Neuronal stem cell (in vitro differentiated cells): ENCODE data around the gene HEMK1.
A peak's percentile ranks its signal among the peaks of the same experiment; 100 is the strongest.

Experiments
- DNase-seq: peaks from one replicate; pipeline ENCODE4 v3.0.0-alpha.2; 2013; ENCODE audit warnings: low spot score
- H2AFZ ChIP-seq: one replicate; pipeline ENCODE4 v1.6.1; 2013; ENCODE audit warnings: mild to moderate bottlenecking, low read length, inconsistent platforms
- H2AK5ac ChIP-seq: 2 replicates; pipeline ENCODE4 v1.6.1; 2013; ENCODE audit warnings: low read depth, mild to moderate bottlenecking, inconsistent platforms, low read length, moderate library complexity, mixed read lengths
- H2BK120ac ChIP-seq: 2 replicates; pipeline ENCODE4 v1.6.1; 2013; ENCODE audit warnings: low read depth, mild to moderate bottlenecking, inconsistent platforms, low read length, moderate library complexity, mixed read lengths
- H2BK12ac ChIP-seq: one replicate; pipeline ENCODE4 v1.6.1; 2013; ENCODE audit warnings: low read length, inconsistent platforms
- H2BK15ac ChIP-seq: 2 replicates; pipeline ENCODE4 v1.6.1; 2013; ENCODE audit warnings: mild to moderate bottlenecking, low read length, inconsistent platforms, mixed read lengths
- H2BK5ac ChIP-seq: one replicate; pipeline ENCODE4 v1.6.1; 2013; ENCODE audit warnings: inconsistent platforms, mild to moderate bottlenecking, low read length, moderate library complexity
- H3K14ac ChIP-seq: one replicate; pipeline ENCODE4 v1.6.1; 2013; ENCODE audit warnings: low read length, inconsistent platforms
- H3K18ac ChIP-seq: 2 replicates; pipeline ENCODE4 v1.6.1; 2013; ENCODE audit warnings: low read length, inconsistent platforms
- H3K23ac ChIP-seq: 2 replicates; pipeline ENCODE4 v1.6.1; 2013; ENCODE audit warnings: low read depth, mild to moderate bottlenecking, mixed read lengths, low read length, inconsistent platforms; ENCODE audit not compliant: poor library complexity
- H3K27ac ChIP-seq: replicated peaks from 3 replicates; pipeline ENCODE4 v1.5.1; 2013; ENCODE audit warnings: low read length, inconsistent platforms
- H3K27me3 ChIP-seq, 3 experiments: 2 replicates each; pipeline ENCODE4 v1.6.1; 2013; ENCODE audit warnings: low read length in 3 of 3, mild to moderate bottlenecking in 2 of 3, inconsistent platforms in 1 of 3, low read depth in 1 of 3, mixed read lengths in 1 of 3, moderate library complexity in 1 of 3; ENCODE audit not compliant: control insufficient read depth in 3 of 3, insufficient read depth in 3 of 3
- H3K36me3 ChIP-seq, 2 donors: replicated peaks in 1 of 2; 2 replicates each; pipeline ENCODE4 v1.6.1; 2013; ENCODE audit warnings: low read length in 2 of 2; ENCODE audit not compliant: control insufficient read depth in 2 of 2, insufficient read depth in 2 of 2
- H3K4ac ChIP-seq: 2 replicates; pipeline ENCODE4 v1.6.1; 2013; ENCODE audit warnings: inconsistent platforms, mild to moderate bottlenecking, low read length, moderate library complexity
- H3K4me1 ChIP-seq, 2 donors: 1 replicate in 1 of 2; 2 replicates in 1 of 2; pipeline ENCODE4 v1.6.1; 2013; ENCODE audit warnings: low read length in 2 of 2, low read depth in 1 of 2; ENCODE audit not compliant: control insufficient read depth in 2 of 2, insufficient read depth in 1 of 2
- H3K4me2 ChIP-seq: one replicate; pipeline ENCODE4 v1.6.1; 2013; ENCODE audit warnings: mild to moderate bottlenecking, low read length, inconsistent platforms; ENCODE audit not compliant: insufficient read depth, poor library complexity, severe bottlenecking
- H3K4me3 ChIP-seq, 2 donors: 2 replicates each; pipeline ENCODE4 v1.5.1; 2013; ENCODE audit warnings: low read length in 2 of 2, mild to moderate bottlenecking in 2 of 2, inconsistent platforms in 1 of 2, moderate library complexity in 1 of 2
- H3K79me1 ChIP-seq: one replicate; pipeline ENCODE4 v1.6.1; 2013; ENCODE audit warnings: low read depth, mild to moderate bottlenecking, inconsistent platforms, low read length, moderate library complexity
- H3K9ac ChIP-seq: one replicate; pipeline ENCODE4 v1.6.1; 2013; ENCODE audit warnings: mild to moderate bottlenecking, low read depth, low read length, inconsistent platforms; ENCODE audit not compliant: poor library complexity
- H3K9me3 ChIP-seq, 2 donors: replicated peaks in 1 of 2; 2 replicates each; pipeline versions ENCODE3 to v1.6.1; 2013; ENCODE audit warnings: low read length in 2 of 2, mild to moderate bottlenecking in 2 of 2, inconsistent platforms in 1 of 2, low read depth in 1 of 2, mixed read lengths in 1 of 2, moderate library complexity in 1 of 2; ENCODE audit not compliant: control insufficient read depth in 2 of 2, insufficient read depth in 1 of 2
- H4K8ac ChIP-seq: one replicate; pipeline ENCODE4 v1.6.1; 2013; ENCODE audit warnings: low read depth, mild to moderate bottlenecking, inconsistent platforms, low read length, moderate library complexity
- H4K91ac ChIP-seq: one replicate; pipeline ENCODE4 v1.6.1; 2013; ENCODE audit warnings: low read length, low read depth, mild to moderate bottlenecking, inconsistent platforms; ENCODE audit not compliant: poor library complexity
- WGBS, 2 donors: extraction: QIAGEN DNeasy Blood & Tissue Kit; methylation state at CpG; one replicate each; pipeline ENCODE4 v1.1.7; 2013; ENCODE audit warnings: missing lambda C conversion rate in 2 of 2, mixed read lengths in 1 of 2; ENCODE audit not compliant: insufficient read length in 2 of 2, insufficient replicate concordance in 1 of 2; ENCODE audit errors: extremely low coverage in 2 of 2; 5-methylcytosine and 5-hydroxymethylcytosine counted together

Gene HEMK1

GRCh38 chr3:50633230-50633790, 64.0 kb downstream of the HEMK1 start:
- H3K14ac ChIP-seq, result peak overlapping the region; percentile 22
- peaks cover 0 to 5% of the 10 kb centered on the region in 2 donors for H3K36me3 ChIP-seq

GRCh38 chr3:50635066-50635465, 65.7 kb downstream of the HEMK1 start:
- no peak overlapping the region for H3K4ac ChIP-seq
- no peak overlapping the region for H3K14ac ChIP-seq
- no peaks in the 10 kb centered on the region for H3K9me3 ChIP-seq
- peaks cover 15% of the 10 kb centered on the region for H3K79me1 ChIP-seq
- no peak overlapping the region for H4K8ac ChIP-seq
- no peak overlapping the region for H4K91ac ChIP-seq
- H2BK5ac ChIP-seq, result no peak overlapping the region
- no peak overlapping the region for H2AK5ac ChIP-seq
- H2AFZ ChIP-seq, result no peak overlapping the region
- H3K9ac ChIP-seq, result no peak overlapping the region
- H2BK15ac ChIP-seq, result no peak overlapping the region
- H3K18ac ChIP-seq, result no peak overlapping the region
- no peak overlapping the region for H3K23ac ChIP-seq
- no peak overlapping the region for H3K4me2 ChIP-seq
- peaks cover 0 to 16% of the 10 kb centered on the region in 2 donors for H3K4me1 ChIP-seq
- peaks cover 0 to 8% of the 10 kb centered on the region in 2 donors for H3K36me3 ChIP-seq
- no peak overlapping the region for H3K4me3 ChIP-seq
- H2BK120ac ChIP-seq, result no peak overlapping the region
- H2BK12ac ChIP-seq, result no peak overlapping the region
- H3K27ac ChIP-seq, result no peak overlapping the region
- no peak for DNase-seq
- no peaks in the 10 kb centered on the region for H3K27me3 ChIP-seq

More at GRCh38 chr3:50633230-50633790, 64.0 kb downstream of the HEMK1 start:
- Histone ChIP-seq H2AK5ac (no peak overlapping the region), H3K18ac (peak overlapping the region; percentile 39), H3K4me2 (no peak overlapping the region), H3K79me1 (peaks cover 15% of the 10 kb centered on the region), H3K9me3 (no peaks in the 10 kb centered on the region), H2BK15ac (no peak overlapping the region), H3K4me1 (peaks cover 0 to 12% of the 10 kb centered on the region in 2 donors), H2BK5ac (no peak overlapping the region), H3K4ac (no peak overlapping the region), H3K27me3 (no peaks in the 10 kb centered on the region), H3K27ac (no peak overlapping the region), H2BK120ac (no peak overlapping the region), H3K23ac (no peak overlapping the region), H3K9ac (peak overlapping the region; percentile 7), H2BK12ac (peak overlapping the region; percentile 1), H4K91ac (peak overlapping the region; percentile 14), H2AFZ (no peak overlapping the region), H3K4me3 (no peak overlapping the region), H4K8ac (no peak overlapping the region)
- no CpG with 5 or more reads among the region's 5 CpGs for WGBS, 2 donors
- no peak for DNase-seq

GRCh38 chr3:50637011-50637410, 67.7 kb downstream of the HEMK1 start:
- H2BK15ac ChIP-seq, result no peak overlapping the region
- no peak overlapping the region for H2AK5ac ChIP-seq
- H2AFZ ChIP-seq, result no peak overlapping the region
- no peak overlapping the region for H2BK120ac ChIP-seq
- no peak overlapping the region for H4K91ac ChIP-seq
- H2BK12ac ChIP-seq, result no peak overlapping the region
- no peak overlapping the region for H3K4ac ChIP-seq
- H3K23ac ChIP-seq, result no peak overlapping the region
- DNase-seq, result no peak
- H3K27ac ChIP-seq, result no peak overlapping the region
- no peak overlapping the region for H4K8ac ChIP-seq
- no peak overlapping the region for H3K4me2 ChIP-seq
- no peak overlapping the region for H3K14ac ChIP-seq
- H3K9me3 ChIP-seq, result no peaks in the 10 kb centered on the region
- peaks cover 0 to 13% of the 10 kb centered on the region in 2 donors for H3K4me1 ChIP-seq
- no peak overlapping the region for H2BK5ac ChIP-seq
- peaks cover 0 to 8% of the 10 kb centered on the region in 2 donors for H3K36me3 ChIP-seq
- peaks cover 15% of the 10 kb centered on the region for H3K79me1 ChIP-seq
- no peaks in the 10 kb centered on the region for H3K27me3 ChIP-seq
- H3K9ac ChIP-seq, result no peak overlapping the region
- no peak overlapping the region for H3K4me3 ChIP-seq
- no CpG with 5 or more reads among the region's 4 CpGs for WGBS, 2 donors
- H3K18ac ChIP-seq, result peak overlapping the region; percentile 4

- H3K79me1 ChIP-seq, result peaks cover 12% of the 10 kb centered on the region
- H3K27me3 ChIP-seq, result no peaks in the 10 kb centered on the region
- H3K4me2 ChIP-seq, result no peak overlapping the region
- H2AK5ac ChIP-seq, result no peak overlapping the region
- DNase-seq, result no peak
- H3K18ac ChIP-seq, result no peak overlapping the region
- H3K9ac ChIP-seq, result no peak overlapping the region
- no peak overlapping the region for H3K27ac ChIP-seq
- H2BK5ac ChIP-seq, result peak overlapping the region; percentile 29
- peaks cover 0 to 11% of the 10 kb centered on the region in 2 donors for H3K4me1 ChIP-seq
- H3K4me3 ChIP-seq, result no peak overlapping the region
- no peaks in the 10 kb centered on the region for H3K9me3 ChIP-seq
- no peak overlapping the region for H4K8ac ChIP-seq
- H4K91ac ChIP-seq, result no peak overlapping the region
- H3K4ac ChIP-seq, result no peak overlapping the region
- H3K36me3 ChIP-seq, result peaks cover 0 to 12% of the 10 kb centered on the region in 2 donors
- H2AFZ ChIP-seq, result no peak overlapping the region
- H2BK15ac ChIP-seq, result no peak overlapping the region
- no peak overlapping the region for H2BK12ac ChIP-seq
- no CpG with 5 or more reads among the region's 3 CpGs for WGBS, 2 donors
- no peak overlapping the region for H3K14ac ChIP-seq
- H3K23ac ChIP-seq, result peak overlapping the region; percentile 38
- H2BK120ac ChIP-seq, result no peak overlapping the region
Observed at GRCh38 chr3:50637945-50638344, 68.6 kb downstream of the HEMK1 start.
